Measurements from ENCODE around the gene SRRT.
"Not testable (repeated sequence)": the region's sequence is repeated elsewhere in the genome, so short reads cannot be mapped to it uniquely, and the experiment has no call there.

DNA sequence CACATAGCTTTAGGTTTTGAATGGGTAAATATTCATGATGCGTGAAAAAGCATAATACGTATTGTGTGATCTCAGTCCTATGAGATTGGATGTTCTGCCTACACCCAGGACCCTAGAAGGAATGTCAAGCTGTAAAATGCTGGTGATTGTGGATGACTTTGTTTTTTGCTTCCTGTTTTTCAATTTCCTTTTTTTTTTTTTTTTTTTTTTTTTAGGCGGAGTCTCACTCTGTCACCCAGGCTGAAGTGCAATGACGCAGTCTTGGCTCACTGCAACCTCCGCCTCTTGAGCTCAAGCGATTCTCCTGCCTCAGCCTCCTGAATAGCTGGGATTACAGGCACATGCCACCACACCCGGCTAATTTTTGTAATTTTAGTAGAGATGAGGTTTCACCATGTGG lies 35.5 kb downstream of the SRRT start:
- TF ChIP-seq, protein P1, sequence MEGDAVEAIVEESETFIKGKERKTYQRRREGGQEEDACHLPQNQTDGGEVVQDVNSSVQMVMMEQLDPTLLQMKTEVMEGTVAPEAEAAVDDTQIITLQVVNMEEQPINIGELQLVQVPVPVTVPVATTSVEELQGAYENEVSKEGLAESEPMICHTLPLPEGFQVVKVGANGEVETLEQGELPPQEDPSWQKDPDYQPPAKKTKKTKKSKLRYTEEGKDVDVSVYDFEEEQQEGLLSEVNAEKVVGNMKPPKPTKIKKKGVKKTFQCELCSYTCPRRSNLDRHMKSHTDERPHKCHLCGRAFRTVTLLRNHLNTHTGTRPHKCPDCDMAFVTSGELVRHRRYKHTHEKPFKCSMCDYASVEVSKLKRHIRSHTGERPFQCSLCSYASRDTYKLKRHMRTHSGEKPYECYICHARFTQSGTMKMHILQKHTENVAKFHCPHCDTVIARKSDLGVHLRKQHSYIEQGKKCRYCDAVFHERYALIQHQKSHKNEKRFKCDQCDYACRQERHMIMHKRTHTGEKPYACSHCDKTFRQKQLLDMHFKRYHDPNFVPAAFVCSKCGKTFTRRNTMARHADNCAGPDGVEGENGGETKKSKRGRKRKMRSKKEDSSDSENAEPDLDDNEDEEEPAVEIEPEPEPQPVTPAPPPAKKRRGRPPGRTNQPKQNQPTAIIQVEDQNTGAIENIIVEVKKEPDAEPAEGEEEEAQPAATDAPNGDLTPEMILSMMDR (IDR thresholded peaks at IDR 0.05 in 4 of 5, conservative IDR thresholded peaks at IDR 0.05 in 1 of 5): not testable (repeated sequence)
- TF ChIP-seq POLR2A (IDR thresholded peaks at IDR 0.05): not testable (repeated sequence)

All from gastrocnemius medialis (tissue), 4 donors.